GM12873 (cell line): ENCODE data around the gene PCDH17.

Source experiments
- CTCF ChIP-seq: IDR thresholded peaks from 2 replicates; pipeline ENCODE4 v1.5.1; 2012; ENCODE audit warnings: low read depth, mild to moderate bottlenecking, moderate library complexity, low read length, control low read depth; ENCODE audit not compliant: insufficient read depth; ENCODE audit errors: missing control alignments

PCDH17 gene

GRCh38 chr13:57631596-57632275, at the start of gene PCDH17:
PCDH17 (plus strand) TSS chr13:57631744; CDS start chr13:57632547, 803 bp downstream.
- no peak for TF ChIP-seq CTCF

- peak; percentile 1 for TF ChIP-seq CTCF
These were observed 49.5 kb upstream of the PCDH17 start for GRCh38 chr13:57582032-57582431.

- TF ChIP-seq CTCF = no peak
These were observed 48.0 kb upstream of the PCDH17 start for GRCh38 chr13:57583529-57583928.

- no peak for TF ChIP-seq CTCF
These were observed 42.9 kb upstream of the PCDH17 start for GRCh38 chr13:57588639-57589038.

- TF ChIP-seq CTCF = no peak
These were observed 35.8 kb upstream of the PCDH17 start for GRCh38 chr13:57595775-57596174.

GRCh38 chr13:57601536-57601935, 30.0 kb upstream of the PCDH17 start:
- no peak for TF ChIP-seq CTCF

GRCh38 chr13:57604442-57604841, 27.1 kb upstream of the PCDH17 start:
- TF ChIP-seq CTCF = no peak
